GM19238 (cell line): Measurements from ENCODE around the gene TSPAN4.

Experiments
- DNase-seq: peaks from one replicate; pipeline ENCODE4 v3.0.0; 2011; ENCODE audit warnings: low spot score; ENCODE audit not compliant: insufficient read length

The TSPAN4 gene

DNA sequence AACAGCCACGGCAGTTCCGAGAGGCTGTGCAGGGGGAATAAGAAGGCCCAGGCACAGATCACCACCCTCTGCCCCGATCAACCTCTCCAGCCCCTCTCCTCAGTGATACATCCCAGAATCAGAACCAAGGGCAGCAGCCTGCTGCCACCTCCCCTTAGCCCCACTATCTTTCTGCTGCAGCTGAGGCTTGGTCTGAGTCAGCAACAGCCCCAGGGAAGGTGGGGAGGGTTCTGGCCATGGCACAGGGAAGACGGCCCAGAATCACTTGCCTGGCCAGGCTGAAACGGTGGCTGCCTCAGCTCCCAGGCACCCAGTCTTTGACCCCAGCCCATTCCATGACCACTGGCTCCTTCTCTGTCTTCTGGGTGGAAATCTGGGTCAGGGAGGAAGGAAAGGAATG is 65.6 kb downstream of the TSPAN4 start:
- no peak for DNase-seq

DNA sequence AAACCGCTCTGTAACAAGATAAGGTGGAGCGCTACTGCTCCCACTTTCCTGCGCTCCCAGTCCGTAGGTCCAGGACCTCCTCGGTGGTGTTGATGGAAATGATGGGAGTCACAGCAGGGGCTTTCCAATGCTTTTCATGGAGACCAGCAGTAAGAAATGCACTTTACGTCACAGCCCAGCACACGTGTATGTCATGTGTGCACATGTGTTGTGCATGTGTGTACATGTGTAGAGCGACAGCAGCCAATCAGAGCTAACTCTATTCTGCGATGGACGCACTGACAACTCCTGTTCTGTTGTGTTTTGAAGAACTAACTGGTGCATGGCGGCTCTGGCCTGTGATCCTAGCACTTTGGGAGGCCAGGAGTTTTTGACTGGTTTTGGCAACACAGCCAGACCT is 66.8 kb downstream of the TSPAN4 start:
- DNase-seq = no peak

DNA sequence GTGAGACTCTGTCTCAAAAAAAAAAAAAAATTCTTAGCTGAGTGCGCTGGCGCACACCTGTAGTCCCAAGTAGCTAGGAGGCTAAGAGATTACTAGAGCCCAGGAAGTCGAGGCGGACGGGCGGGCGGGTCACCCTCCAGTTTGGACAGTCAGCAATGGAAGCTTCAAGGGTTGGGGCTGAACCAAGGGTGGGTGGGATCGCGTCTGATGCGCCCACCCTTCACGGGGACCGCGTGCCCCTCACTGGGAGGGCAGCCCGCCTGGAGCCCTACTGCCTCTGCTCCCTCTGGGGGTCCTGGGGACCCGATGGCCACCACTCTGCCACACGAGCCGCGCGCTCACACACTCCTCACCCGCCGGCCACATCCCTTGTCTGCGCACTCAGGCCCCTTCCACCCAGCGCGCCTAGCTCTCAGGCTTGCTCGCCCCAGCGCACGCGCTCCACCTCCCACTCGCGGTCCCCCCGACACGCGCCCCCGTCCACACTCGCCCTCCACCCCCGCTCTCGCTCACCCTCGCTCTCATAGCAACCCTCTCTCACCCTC is 67.5 kb downstream of the TSPAN4 start:
- peak; percentile 52 for DNase-seq

- DNase-seq = peak; percentile 98
Measured at GRCh38 chr11:910589-911030, 68.0 kb downstream of the TSPAN4 start, which contains the start of gene CHID1. CHID1 (minus strand) TSS chr11:910810; CDS start chr11:904816, 5,994 bp downstream.

- no peak for DNase-seq
Measured at GRCh38 chr11:911031-911889, 68.6 kb downstream of the TSPAN4 start.

DNA sequence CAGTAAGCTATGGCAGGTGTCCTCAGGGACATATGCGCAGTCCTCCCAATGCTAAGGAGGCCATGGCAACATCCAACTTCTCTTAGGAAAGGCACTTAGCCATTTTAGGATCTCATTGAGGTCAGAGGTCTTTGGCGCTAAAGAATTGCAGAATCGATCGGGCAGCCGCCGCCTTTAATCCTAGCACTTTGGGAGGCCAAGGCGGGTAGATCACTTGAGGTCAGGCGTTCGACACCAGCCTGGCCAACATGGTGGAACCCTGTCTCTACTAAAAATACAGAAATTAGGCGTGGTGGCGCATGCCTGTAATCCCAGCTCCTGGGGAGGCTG is 69.2 kb downstream of the TSPAN4 start:
- no peak for DNase-seq

DNA sequence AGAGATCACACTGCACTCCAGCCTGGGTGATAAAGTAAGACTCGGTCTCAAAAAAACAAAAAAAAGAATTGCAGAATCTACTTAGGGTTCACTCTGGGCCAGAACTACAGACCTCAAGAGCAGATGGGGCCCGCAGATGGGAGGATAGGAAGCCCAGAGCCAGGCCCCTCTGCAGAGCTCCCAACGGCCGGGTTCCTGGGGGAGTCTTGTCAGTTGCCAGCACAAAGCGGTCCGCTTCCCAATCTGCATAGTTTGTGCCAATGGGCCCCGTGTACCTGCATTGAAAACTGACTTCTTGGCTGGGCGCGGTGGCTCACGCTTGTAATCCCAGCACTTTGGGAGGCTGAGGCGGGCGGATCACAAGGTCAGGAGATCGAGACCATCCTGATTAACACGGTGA is 69.6 kb downstream of the TSPAN4 start:
- DNase-seq = no peak

DNA sequence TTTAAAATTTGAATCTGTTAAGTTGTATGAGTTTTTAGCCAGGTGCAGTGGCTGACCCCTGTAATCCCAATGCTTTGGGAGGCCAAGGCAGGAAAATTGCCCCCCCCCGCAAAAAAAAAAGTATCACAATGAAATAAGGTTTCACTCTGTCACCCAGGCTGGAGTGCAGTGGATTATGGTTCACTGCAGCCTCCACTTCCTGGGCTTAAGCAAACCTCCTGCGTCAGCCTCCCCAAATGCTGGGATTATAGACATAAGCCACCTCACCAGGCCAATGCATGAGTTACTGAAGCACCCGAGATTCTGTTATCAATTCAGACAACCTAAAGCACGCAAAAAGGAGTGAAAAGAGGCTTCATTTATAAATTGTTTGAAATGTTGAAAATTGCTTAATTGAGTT is 70.4 kb downstream of the TSPAN4 start:
- no peak for DNase-seq

DNA sequence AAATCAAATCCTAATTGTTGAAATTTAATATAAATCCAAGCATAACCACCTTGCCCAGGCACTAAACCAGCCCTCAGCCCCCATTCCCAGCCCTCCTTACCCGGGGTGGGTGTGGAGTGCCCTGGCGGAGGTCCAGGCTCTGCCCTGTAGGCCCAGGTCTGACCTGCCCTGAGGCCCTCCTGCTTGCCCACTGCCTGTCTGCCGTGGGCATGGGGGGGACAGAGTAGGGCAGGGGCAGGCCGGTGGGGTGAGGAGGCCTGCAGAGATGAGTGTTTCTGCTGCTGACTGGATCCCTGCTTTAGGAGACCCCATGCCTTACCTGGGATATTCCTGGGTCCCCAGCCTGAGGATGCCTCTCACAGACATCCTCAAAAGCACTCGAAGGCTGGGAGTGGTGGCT is 71.6 kb downstream of the TSPAN4 start:
- DNase-seq = no peak

- DNase-seq = no peak
Measured at GRCh38 chr11:914747-915501, 72.3 kb downstream of the TSPAN4 start.
